H1 (cell line): ENCODE data around the gene CENPP.

ENCODE experiments used
- CBX8 ChIP-seq: fragments of 300-800, 300-1000 bp; sonication (generic); IDR thresholded peaks from 2 replicates; pipeline ENCODE4 v1.7.1; 2016; ENCODE audit warnings: low read depth, low read length, borderline replicate concordance
- MAFK ChIP-seq: IDR thresholded peaks from 2 replicates; pipeline ENCODE4 v1.6.1; 2012; ENCODE audit warnings: low read depth, mild to moderate bottlenecking, improper control_type of control experiment, low read length
- POLR2A ChIP-seq, 2 experiments: IDR thresholded peaks; 1 replicate in 1 of 2; 2 replicates in 1 of 2; pipeline ENCODE4 v1.6.1; 2011; ENCODE audit warnings: low read depth in 2 of 2, low read length in 2 of 2, mild to moderate bottlenecking in 2 of 2; ENCODE audit errors: control extremely low read depth in 1 of 2
- POLR2AphosphoS5 ChIP-seq: IDR thresholded peaks from 2 replicates; pipeline ENCODE4 v1.6.1; 2011; ENCODE audit warnings: low read depth, low read length
- RAD21 ChIP-seq, 2 experiments: IDR thresholded peaks in 1 of 2; conservative IDR thresholded peaks in 1 of 2; 2 replicates each; pipeline ENCODE4 v1.6.1; 2011; ENCODE audit warnings: low read depth in 2 of 2, low read length in 2 of 2, improper control_type of control experiment in 1 of 2, inconsistent platforms in 1 of 2, mild to moderate bottlenecking in 1 of 2, moderate library complexity in 1 of 2
- YY1 ChIP-seq: IDR thresholded peaks from 2 replicates; pipeline ENCODE4 v1.6.1; 2011; ENCODE audit warnings: low read depth, mild to moderate bottlenecking, low read length
- TF ChIP-seq, protein P1 (sequence below), 3 experiments: IDR thresholded peaks; 1 replicate in 2 of 3; 2 replicates in 1 of 3; pipeline versions ENCODE4 v1.5.1 to v1.6.1; 2011; ENCODE audit warnings: low read length in 3 of 3, mild to moderate bottlenecking in 3 of 3, inconsistent platforms in 2 of 3, low read depth in 1 of 3, moderate library complexity in 1 of 3; ENCODE audit not compliant: insufficient read depth in 1 of 3; ENCODE audit errors: control extremely low read depth in 1 of 3

DNA sequence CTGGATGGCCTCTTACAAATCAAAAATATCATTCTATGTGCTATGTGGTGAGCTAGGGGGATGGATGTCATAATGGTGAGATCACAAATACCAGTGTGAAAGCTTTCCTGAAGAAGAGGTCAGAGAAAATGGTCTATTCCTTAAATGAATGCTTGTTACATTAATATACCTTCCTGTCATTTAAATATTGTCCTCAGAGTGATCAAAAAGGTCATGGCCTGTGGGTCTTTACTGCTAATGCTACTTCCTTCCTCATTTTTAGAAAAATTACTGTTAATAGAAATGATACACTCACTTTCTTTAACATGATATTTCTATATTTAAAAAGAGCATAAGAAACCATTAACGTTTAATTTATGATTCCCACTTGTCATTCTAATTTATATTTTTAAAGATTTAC is 88.8 kb downstream of the CENPP start:
- no peak for TF ChIP-seq YY1
- no peak for TF ChIP-seq POLR2AphosphoS5
- TF ChIP-seq POLR2A (IDR thresholded peaks at IDR 0.05; ENCODE audit: control extremely low read depth in 1 of 2, low read depth in 2 of 2, low read length in 2 of 2): no peak
- TF ChIP-seq CBX8: no peak
- TF ChIP-seq MAFK: no peak
- TF ChIP-seq, protein P1, sequence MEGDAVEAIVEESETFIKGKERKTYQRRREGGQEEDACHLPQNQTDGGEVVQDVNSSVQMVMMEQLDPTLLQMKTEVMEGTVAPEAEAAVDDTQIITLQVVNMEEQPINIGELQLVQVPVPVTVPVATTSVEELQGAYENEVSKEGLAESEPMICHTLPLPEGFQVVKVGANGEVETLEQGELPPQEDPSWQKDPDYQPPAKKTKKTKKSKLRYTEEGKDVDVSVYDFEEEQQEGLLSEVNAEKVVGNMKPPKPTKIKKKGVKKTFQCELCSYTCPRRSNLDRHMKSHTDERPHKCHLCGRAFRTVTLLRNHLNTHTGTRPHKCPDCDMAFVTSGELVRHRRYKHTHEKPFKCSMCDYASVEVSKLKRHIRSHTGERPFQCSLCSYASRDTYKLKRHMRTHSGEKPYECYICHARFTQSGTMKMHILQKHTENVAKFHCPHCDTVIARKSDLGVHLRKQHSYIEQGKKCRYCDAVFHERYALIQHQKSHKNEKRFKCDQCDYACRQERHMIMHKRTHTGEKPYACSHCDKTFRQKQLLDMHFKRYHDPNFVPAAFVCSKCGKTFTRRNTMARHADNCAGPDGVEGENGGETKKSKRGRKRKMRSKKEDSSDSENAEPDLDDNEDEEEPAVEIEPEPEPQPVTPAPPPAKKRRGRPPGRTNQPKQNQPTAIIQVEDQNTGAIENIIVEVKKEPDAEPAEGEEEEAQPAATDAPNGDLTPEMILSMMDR (IDR thresholded peaks at IDR 0.05; ENCODE audit: control extremely low read depth in 1 of 3, insufficient read depth in 1 of 3, low read depth in 1 of 3, low read length in 3 of 3): no peak
- TF ChIP-seq RAD21 (IDR thresholded peaks at IDR 0.05 in 1 of 2, conservative IDR thresholded peaks at IDR 0.05 in 1 of 2; ENCODE audit: low read depth in 2 of 2, low read length in 2 of 2): no peak
